Neural progenitor cell (in vitro differentiated cells): Measurements from ENCODE around the gene UCHL1.

Source experiments
- EZH2 ChIP-seq: fragments of 200-600 bp; sonication (generic); IDR thresholded peaks from 2 replicates; pipeline ENCODE4 v1.6.1; 2017; ENCODE audit warnings: antibody characterized with exemption, mild to moderate bottlenecking, moderate library complexity
- TF ChIP-seq, protein P1 (sequence below): fragments of 200-600 bp; sonication (generic); IDR thresholded peaks from 2 replicates; pipeline ENCODE4 v1.5.1; 2017; ENCODE audit warnings: antibody characterized with exemption, mild to moderate bottlenecking

GRCh38 chr4:41304221-41304620 lies 47.5 kb downstream of the UCHL1 start:
- TF ChIP-seq, protein P1, sequence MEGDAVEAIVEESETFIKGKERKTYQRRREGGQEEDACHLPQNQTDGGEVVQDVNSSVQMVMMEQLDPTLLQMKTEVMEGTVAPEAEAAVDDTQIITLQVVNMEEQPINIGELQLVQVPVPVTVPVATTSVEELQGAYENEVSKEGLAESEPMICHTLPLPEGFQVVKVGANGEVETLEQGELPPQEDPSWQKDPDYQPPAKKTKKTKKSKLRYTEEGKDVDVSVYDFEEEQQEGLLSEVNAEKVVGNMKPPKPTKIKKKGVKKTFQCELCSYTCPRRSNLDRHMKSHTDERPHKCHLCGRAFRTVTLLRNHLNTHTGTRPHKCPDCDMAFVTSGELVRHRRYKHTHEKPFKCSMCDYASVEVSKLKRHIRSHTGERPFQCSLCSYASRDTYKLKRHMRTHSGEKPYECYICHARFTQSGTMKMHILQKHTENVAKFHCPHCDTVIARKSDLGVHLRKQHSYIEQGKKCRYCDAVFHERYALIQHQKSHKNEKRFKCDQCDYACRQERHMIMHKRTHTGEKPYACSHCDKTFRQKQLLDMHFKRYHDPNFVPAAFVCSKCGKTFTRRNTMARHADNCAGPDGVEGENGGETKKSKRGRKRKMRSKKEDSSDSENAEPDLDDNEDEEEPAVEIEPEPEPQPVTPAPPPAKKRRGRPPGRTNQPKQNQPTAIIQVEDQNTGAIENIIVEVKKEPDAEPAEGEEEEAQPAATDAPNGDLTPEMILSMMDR, result no peak
- TF ChIP-seq EZH2, result no peak
